Stimulated activated effector memory CD8-positive, alpha-beta T cell treated with anti-CD3 and anti-CD28 coated beads, Interleukin-12 subunit alpha, Interleukin-12 subunit beta, amount 100 ng/mL, for 72 hours (primary cell): ENCODE results near the gene SPATA32.
A peak's percentile ranks its signal among the peaks of the same experiment; 100 is the strongest.
"Not testable (repeated sequence)": the region's sequence is repeated elsewhere in the genome, so short reads cannot be mapped to it uniquely, and the experiment has no call there.

Experiments
- ATAC-seq: fragments of 150-1000 bp; cut with Tn5 transposase; 2 replicates; pipeline ENCODE4 v1.10.0; 2021
- DNase-seq, 2 donors: peaks; one replicate each; pipeline ENCODE4 v3.0.0; 2021 to 2022; ENCODE audit warnings: low spot score in 2 of 2
- H3K27ac Mint-ChIP-seq: one replicate; pipeline ENCODE4 v1.8.0; 2022; ENCODE audit warnings: mild to moderate bottlenecking, mixed read lengths
- H3K36me3 Mint-ChIP-seq: one replicate; pipeline ENCODE4 v1.8.0; 2022; ENCODE audit warnings: mild to moderate bottlenecking, mixed read lengths
- H3K4me1 Mint-ChIP-seq: one replicate; pipeline ENCODE4 v1.8.0; 2022; ENCODE audit warnings: mixed read lengths
- H3K4me3 Mint-ChIP-seq: one replicate; pipeline ENCODE4 v1.8.0; 2022; ENCODE audit warnings: mild to moderate bottlenecking, mixed read lengths
- H3K9me3 Mint-ChIP-seq: one replicate; pipeline ENCODE4 v1.8.0; 2022; ENCODE audit warnings: mixed read lengths

SPATA32 gene

GRCh38 chr17:45266372-45266926 is 4.6 kb upstream of the SPATA32 start:
- Mint-ChIP-seq H3K4me1 (peaks cover 31% of the 10 kb centered on the region), H3K27ac (peak overlapping the region; percentile 78), H3K4me3 (no peak overlapping the region), H3K9me3 (no peaks in the 10 kb centered on the region), H3K36me3 (peaks cover 98% of the 10 kb centered on the region)
- DNase-seq (no peak), ATAC-seq (no peak)

DNA sequence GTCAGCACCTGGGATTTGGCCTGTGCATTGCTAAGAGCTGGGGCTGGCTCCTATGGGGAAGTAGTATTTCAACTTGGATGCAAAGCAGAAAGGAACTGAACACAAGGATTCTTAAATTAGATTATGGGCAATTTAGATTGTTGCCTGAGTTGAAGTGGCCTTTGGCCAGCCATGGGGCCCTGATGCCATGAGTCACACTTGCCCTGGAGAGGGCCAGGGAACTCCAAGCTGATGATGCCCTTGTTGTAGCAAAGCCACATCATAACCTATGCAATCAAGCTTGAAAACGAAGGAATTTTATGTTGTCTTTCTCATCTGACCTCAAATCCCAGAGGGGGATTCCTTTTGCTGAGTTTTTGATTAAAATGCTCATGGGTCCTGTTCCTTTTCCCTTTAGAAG is 3.9 kb upstream of the SPATA32 start:
- no peak for DNase-seq
- Mint-ChIP-seq H3K27ac (peak overlapping the region; percentile 29), H3K4me3 (no peak overlapping the region), H3K4me1 (peaks cover 32% of the 10 kb centered on the region), H3K9me3 (no peaks in the 10 kb centered on the region), H3K36me3 (peaks cover 97% of the 10 kb centered on the region)
- ATAC-seq, result no peak

- Mint-ChIP-seq H3K36me3 (peaks cover 88% of the 10 kb centered on the region), H3K27ac (peak overlapping the region; percentile 23)
Measured at GRCh38 chr17:45264988-45265387, 3.1 kb upstream of the SPATA32 start.

GRCh38 chr17:45264430-45264829 is 2.5 kb upstream of the SPATA32 start:
- H3K36me3 Mint-ChIP-seq, result peaks cover 83% of the 10 kb centered on the region
- ATAC-seq (no peak), DNase-seq (no peak)
- H3K4me3 Mint-ChIP-seq, result no peak overlapping the region
- peak overlapping the region; percentile 23 for H3K27ac Mint-ChIP-seq
- no peaks in the 10 kb centered on the region for H3K9me3 Mint-ChIP-seq
- H3K4me1 Mint-ChIP-seq, result peaks cover 29% of the 10 kb centered on the region

More at GRCh38 chr17:45264988-45265387, 3.1 kb upstream of the SPATA32 start:
- Mint-ChIP-seq H3K4me3 (no peak overlapping the region), H3K4me1 (peaks cover 29% of the 10 kb centered on the region), H3K9me3 (no peaks in the 10 kb centered on the region)
- ATAC-seq (no peak), DNase-seq (no peak)

DNA sequence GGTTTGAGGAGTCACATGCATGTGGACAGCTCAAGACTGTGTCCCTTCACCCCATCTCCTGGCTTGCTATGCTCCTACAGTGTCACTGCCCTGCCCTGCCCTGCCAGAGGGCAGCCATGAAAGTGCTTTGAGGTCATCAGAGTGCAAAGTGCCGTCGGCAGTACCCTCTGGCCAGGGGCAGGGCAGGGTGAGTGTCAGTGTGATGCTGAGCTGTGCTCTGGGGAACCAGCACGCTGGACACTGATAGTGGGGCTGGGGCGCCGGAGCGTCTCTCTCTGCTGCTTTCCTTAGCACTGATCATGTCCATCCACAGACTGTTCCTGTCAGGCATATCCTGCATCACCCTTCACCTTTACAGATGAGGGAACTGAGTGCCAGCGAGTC is 1.6 kb upstream of the SPATA32 start:
- Mint-ChIP-seq H3K9me3 (no peaks in the 10 kb centered on the region), H3K36me3 (peaks cover 73% of the 10 kb centered on the region), H3K27ac (peak overlapping the region; percentile 32), H3K4me3 (no peak overlapping the region), H3K4me1 (peaks cover 29% of the 10 kb centered on the region)
- DNase-seq (no peak), ATAC-seq (no peak)

GRCh38 chr17:45262516-45263476 is 902 bp upstream of the SPATA32 start:
- DNase-seq, result no peak
- Mint-ChIP-seq H3K36me3 (peaks cover 66% of the 10 kb centered on the region), H3K4me1 (peaks cover 30% of the 10 kb centered on the region), H3K27ac (peak overlapping the region; percentile 32), H3K9me3 (no peaks in the 10 kb centered on the region), H3K4me3 (peak overlapping the region; percentile 76)
- no peak for ATAC-seq

DNA sequence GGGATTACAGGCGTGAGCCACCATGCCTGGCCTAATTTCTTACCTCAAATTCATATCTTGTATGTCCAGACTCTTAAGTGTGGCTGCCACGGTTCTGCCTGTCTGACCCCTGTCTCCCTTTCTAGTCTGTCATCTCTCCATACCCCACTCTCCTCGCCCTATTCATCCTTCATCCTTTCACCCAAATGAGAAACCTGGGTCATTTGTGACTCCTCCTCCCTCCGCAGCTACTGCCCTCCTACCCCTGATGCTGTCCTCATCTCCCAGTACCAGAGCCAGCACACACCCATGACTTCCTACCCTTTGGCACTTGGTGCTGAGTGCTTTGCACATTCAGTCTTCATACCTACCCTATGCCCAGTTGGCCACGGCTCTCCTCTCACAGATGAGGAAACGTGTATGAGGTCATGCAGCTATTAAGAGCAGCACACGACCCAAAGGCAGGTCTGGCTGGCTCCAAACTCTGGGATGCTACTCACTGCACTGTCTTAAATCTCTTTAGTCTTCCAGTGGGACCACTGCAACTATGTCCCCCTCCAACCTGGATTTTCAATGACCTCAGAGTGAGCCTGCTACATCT is 1.6 kb downstream of the SPATA32 start:
- peak overlapping the region; percentile 11 for H3K27ac Mint-ChIP-seq
- ATAC-seq (no peak), DNase-seq (no peak)
- H3K4me1 Mint-ChIP-seq, result peaks cover 48% of the 10 kb centered on the region
- H3K36me3 Mint-ChIP-seq, result peaks cover 45% of the 10 kb centered on the region
- no peaks in the 10 kb centered on the region for H3K9me3 Mint-ChIP-seq
- no peak overlapping the region for H3K4me3 Mint-ChIP-seq

GRCh38 chr17:45258981-45259380 is 2.9 kb downstream of the SPATA32 start:
- no peaks in the 10 kb centered on the region for H3K9me3 Mint-ChIP-seq
- peaks cover 32% of the 10 kb centered on the region for H3K36me3 Mint-ChIP-seq
- H3K4me3 Mint-ChIP-seq, result no peak overlapping the region
- H3K4me1 Mint-ChIP-seq, result peaks cover 57% of the 10 kb centered on the region
- H3K27ac Mint-ChIP-seq, result no peak overlapping the region
- no peak for ATAC-seq
- DNase-seq, result no peak

- ATAC-seq (no peak), DNase-seq (no peak)
- Mint-ChIP-seq H3K27ac (peak overlapping the region; percentile 57), H3K36me3 (peaks cover 15% of the 10 kb centered on the region), H3K4me1 (peaks cover 63% of the 10 kb centered on the region), H3K4me3 (no peak overlapping the region), H3K9me3 (no peaks in the 10 kb centered on the region)
Measured at GRCh38 chr17:45257115-45257514, 4.8 kb downstream of the SPATA32 start.

GRCh38 chr17:45256114-45256966 is 5.6 kb downstream of the SPATA32 start:
- H3K27ac Mint-ChIP-seq, result peak overlapping the region; percentile 57
- H3K4me1 Mint-ChIP-seq, result peaks cover 58% of the 10 kb centered on the region
- peaks cover 8% of the 10 kb centered on the region for H3K36me3 Mint-ChIP-seq
- no peak overlapping the region for H3K4me3 Mint-ChIP-seq
- H3K9me3 Mint-ChIP-seq, result no peaks in the 10 kb centered on the region
- ATAC-seq (no peak), DNase-seq (no peak)

GRCh38 chr17:45255358-45255757 is 6.5 kb downstream of the SPATA32 start:
- ATAC-seq (no peak), DNase-seq (no peak)

GRCh38 chr17:45253879-45254278 is 8.0 kb downstream of the SPATA32 start:
- Mint-ChIP-seq H3K9me3 (no peaks in the 10 kb centered on the region), H3K36me3 (peaks cover 26% of the 10 kb centered on the region), H3K27ac (peak overlapping the region; percentile 90), H3K4me1 (peaks cover 53% of the 10 kb centered on the region), H3K4me3 (no peak overlapping the region)
- no peak for ATAC-seq
- DNase-seq, result no peak

More at GRCh38 chr17:45255358-45255757, 6.5 kb downstream of the SPATA32 start:
- peaks cover 54% of the 10 kb centered on the region for H3K4me1 Mint-ChIP-seq
- no peaks in the 10 kb centered on the region for H3K9me3 Mint-ChIP-seq
- peaks cover 15% of the 10 kb centered on the region for H3K36me3 Mint-ChIP-seq
- no peak overlapping the region for H3K4me3 Mint-ChIP-seq
- peak overlapping the region; percentile 90 for H3K27ac Mint-ChIP-seq

GRCh38 chr17:45253237-45253636 is 8.7 kb downstream of the SPATA32 start:
- H3K4me1 Mint-ChIP-seq, result peaks cover 59% of the 10 kb centered on the region
- ATAC-seq, DNase-seq, H3K9me3 Mint-ChIP-seq: not testable (repeated sequence)
- H3K36me3 Mint-ChIP-seq, result peaks cover 33% of the 10 kb centered on the region
- H3K27ac Mint-ChIP-seq, result peak overlapping the region; percentile 85
- H3K4me3 Mint-ChIP-seq, result peak overlapping the region; percentile 39

GRCh38 chr17:45251931-45252330 is 10.0 kb downstream of the SPATA32 start:
- Mint-ChIP-seq H3K9me3 (no peaks in the 10 kb centered on the region), H3K4me1 (peaks cover 59% of the 10 kb centered on the region), H3K27ac (peak overlapping the region; percentile 85), H3K36me3 (peaks cover 46% of the 10 kb centered on the region), H3K4me3 (no peak overlapping the region)
- DNase-seq (no peak), ATAC-seq (no peak)
